ENCODE data around the gene NCOA4.
"Not testable (repeated sequence)": the region's sequence is repeated elsewhere in the genome, so short reads cannot be mapped to it uniquely, and the experiment has no call there.

NCOA4 gene

GRCh38 chr10:45957928-45958327 is 72.5 kb downstream of the NCOA4 start:
- H3K36me3 Mint-ChIP-seq (ENCODE audit: low read depth); H3K4me1 Mint-ChIP-seq (ENCODE audit: low read depth); H3K9me3 Mint-ChIP-seq; H3K4me3 Mint-ChIP-seq; H3K27me3 Mint-ChIP-seq (ENCODE audit: low read depth); H3K27ac Mint-ChIP-seq: not testable (repeated sequence)

- not testable (repeated sequence) for H3K4me3 Mint-ChIP-seq; H3K36me3 Mint-ChIP-seq (ENCODE audit: low read depth); H3K27ac Mint-ChIP-seq; H3K4me1 Mint-ChIP-seq (ENCODE audit: low read depth); H3K9me3 Mint-ChIP-seq; H3K27me3 Mint-ChIP-seq (ENCODE audit: low read depth)
Measured at GRCh38 chr10:45956634-45957033, 73.8 kb downstream of the NCOA4 start.

Measured in T-helper 1 cell treated with Interleukin-12 subunit alpha and Interleukin-12 subunit beta and Interleukin-4 antibody, amounts not matched to agents 30 μg/mL and 1 μg/mL, for 36 hours (primary cell).